Keratinocyte (primary cell): ENCODE results near the gene KDM8. TPM values are rescaled to one million over a fixed set of nuclear protein-coding genes. Genes with fewer than 3 reads are reported as not detected.

Source experiments
- DNase-seq: peaks from one replicate; pipeline ENCODE4 v3.0.0-alpha.2; 2011; ENCODE audit warnings: low read depth, missing footprints, low spot score
- FAIRE-seq: peaks from 2 replicates; lab custom pipeline; 2011; peaks lifted over from hg19 to GRCh38; lab: Jason Lieb, UNC
- H2AFZ ChIP-seq: 2 replicates; pipeline ENCODE4 v1.6.0; 2012; ENCODE audit warnings: low read length, control low read depth, inconsistent platforms; ENCODE audit not compliant: control insufficient read depth
- H3K27ac ChIP-seq: 2 replicates; pipeline ENCODE4 v1.5.1; 2011; ENCODE audit warnings: low read length; ENCODE audit not compliant: control insufficient read depth, insufficient read depth
- H3K27me3 ChIP-seq: 3 replicates; pipeline ENCODE4 v1.6.0; 2011; ENCODE audit warnings: low read length; ENCODE audit not compliant: control insufficient read depth, insufficient read depth; ENCODE audit errors: extremely low read depth
- H3K36me3 ChIP-seq, 2 experiments: 2 replicates in 1 of 2; 3 replicates in 1 of 2; pipeline ENCODE4 v1.5.1; 2011; ENCODE audit warnings: low read length in 2 of 2, mild to moderate bottlenecking in 1 of 2; ENCODE audit not compliant: control insufficient read depth in 2 of 2, insufficient read depth in 2 of 2; ENCODE audit errors: extremely low read depth in 1 of 2
- H3K4me1 ChIP-seq: 3 replicates; pipeline ENCODE4 v1.5.1; 2011; ENCODE audit warnings: low read length; ENCODE audit not compliant: control insufficient read depth, insufficient read depth; ENCODE audit errors: extremely low read depth
- H3K4me2 ChIP-seq: 3 replicates; pipeline ENCODE4 v1.6.0; 2011; ENCODE audit warnings: low read depth, low read length; ENCODE audit not compliant: control insufficient read depth, insufficient read depth; ENCODE audit errors: extremely low read depth
- H3K4me3 ChIP-seq, 3 experiments: fragments of 200-600 bp in 1 of 3; sonication (generic) in 1 of 3; 2 replicates in 2 of 3; 3 replicates in 1 of 3; pipeline ENCODE4 v1.5.1; 2011 to 2016; ENCODE audit warnings: low read length in 3 of 3, mild to moderate bottlenecking in 3 of 3, control low read depth in 2 of 3, inconsistent platforms in 1 of 3, low read depth in 1 of 3, mixed read lengths in 1 of 3, mixed run types in 1 of 3, moderate library complexity in 1 of 3; ENCODE audit not compliant: control insufficient read depth in 2 of 3, insufficient read depth in 2 of 3; ENCODE audit errors: extremely low read depth in 1 of 3
- H3K79me2 ChIP-seq: 2 replicates; pipeline ENCODE4 v1.6.0; 2012; ENCODE audit warnings: low read length; ENCODE audit not compliant: control insufficient read depth, insufficient read depth
- H3K9ac ChIP-seq: 3 replicates; pipeline ENCODE4 v1.6.0; 2011; ENCODE audit warnings: low read length; ENCODE audit not compliant: control insufficient read depth, insufficient read depth; ENCODE audit errors: extremely low read depth
- H3K9me1 ChIP-seq: 3 replicates; pipeline ENCODE4 v1.6.0; 2011; ENCODE audit warnings: low read length; ENCODE audit not compliant: control insufficient read depth, insufficient read depth; ENCODE audit errors: extremely low read depth
- H3K9me3 ChIP-seq: 2 replicates; pipeline ENCODE4 v1.5.1; 2012; ENCODE audit warnings: low read depth, low read length; ENCODE audit not compliant: control insufficient read depth
- H4K20me1 ChIP-seq: 3 replicates; pipeline ENCODE4 v1.6.0; 2011; ENCODE audit warnings: low read length; ENCODE audit not compliant: control insufficient read depth, insufficient read depth; ENCODE audit errors: extremely low read depth
- CTCF ChIP-seq, 3 experiments: IDR thresholded peaks in 1 of 3; conservative IDR thresholded peaks in 1 of 3; optimal IDR thresholded peaks in 1 of 3; 2 replicates in 2 of 3; 3 replicates in 1 of 3; pipeline versions ENCODE3 to v1.5.1; 2011; ENCODE audit warnings: low read length in 3 of 3, mild to moderate bottlenecking in 3 of 3, moderate library complexity in 2 of 3, control low read depth in 1 of 3, inconsistent platforms in 1 of 3; ENCODE audit not compliant: insufficient read depth in 2 of 3; ENCODE audit errors: extremely low read depth in 1 of 3
- EZH2 ChIP-seq: IDR thresholded peaks from one replicate; pipeline ENCODE4 v1.6.1; 2012; ENCODE audit warnings: inconsistent platforms, mild to moderate bottlenecking, low read length, moderate library complexity
- dilution Hi-C: fragments of 300-500 bp; cut with MboI; formaldehyde crosslinking; loops from one replicate; pipeline ENCODE4 v1.7.0; 2020; ENCODE audit warnings: low sequenced_read_pairs; ENCODE audit not compliant: extremely low pct_ligation_motif_present
- polyA plus RNA-seq, 5 experiments: library from polyadenylated mRNA; depleted of rRNA in 3 of 5; stranded (reverse) in 3 of 5; stranded (forward) in 1 of 5; unstranded in 1 of 5; fragments of >200 nt; gene quantifications; 1 replicate in 1 of 5; 2 replicates in 3 of 5; 3 replicates in 1 of 5; pipeline versions ENCODE4 v1.2.1 to v1.2.3, GENCODE V29; 2011 to 2012; ENCODE audit warnings: missing spikeins in 2 of 5, low read depth in 1 of 5, low replicate concordance in 1 of 5

KDM8 gene
- polyA plus RNA-seq, 1 donor (not counting 4 experiments of a cell fraction or from before 2014, with no cell fraction given): 1.5 TPM

DNA sequence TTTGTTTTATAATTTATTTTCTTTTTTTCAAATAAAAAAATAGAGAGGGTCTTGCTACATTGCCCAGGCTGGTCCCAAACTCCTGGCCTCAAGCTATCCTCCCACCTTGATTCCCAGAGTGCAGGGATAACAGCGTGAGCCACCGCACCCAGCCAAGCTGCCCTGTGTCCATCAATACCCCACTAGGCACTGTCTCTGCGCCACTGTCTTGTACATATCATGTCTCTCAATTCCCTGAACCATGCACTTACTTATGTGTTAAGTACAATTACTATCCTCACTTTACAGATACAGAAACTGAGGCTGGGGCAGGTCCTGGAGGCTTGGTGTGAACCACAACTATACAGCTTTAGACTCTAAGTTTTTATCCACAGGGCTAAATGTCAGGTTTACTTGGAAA, 53.5 kb downstream of the KDM8 start:
- no peak overlapping the region for H3K9ac ChIP-seq
- no peak for DNase-seq
- no peak overlapping the region for H3K4me3 ChIP-seq
- no peaks in the 10 kb centered on the region for H3K27me3 ChIP-seq
- no peaks in the 10 kb centered on the region for H3K9me1 ChIP-seq
- no peaks in the 10 kb centered on the region for H3K9me3 ChIP-seq
- FAIRE-seq: no peak
- H4K20me1 ChIP-seq: no peaks in the 10 kb centered on the region
- H3K79me2 ChIP-seq: peaks cover 14% of the 10 kb centered on the region
- H3K4me1 ChIP-seq: peaks cover 32% of the 10 kb centered on the region
- H3K4me2 ChIP-seq: no peak overlapping the region
- no peak overlapping the region for H2AFZ ChIP-seq
- dilution Hi-C loops: no loop called here
- H3K27ac ChIP-seq: no peak overlapping the region
- peaks cover 7 to 14% of the 10 kb centered on the region in 2 experiments for H3K36me3 ChIP-seq
- no peak for TF ChIP-seq CTCF (optimal IDR thresholded peaks at IDR 0.05 in 1 of 3, IDR thresholded peaks at IDR 0.05 in 1 of 3, conservative IDR thresholded peaks at IDR 0.05 in 1 of 3; ENCODE audit: extremely low read depth in 1 of 3, insufficient read depth in 2 of 3, low read length in 3 of 3)
- no peak for TF ChIP-seq EZH2

DNA sequence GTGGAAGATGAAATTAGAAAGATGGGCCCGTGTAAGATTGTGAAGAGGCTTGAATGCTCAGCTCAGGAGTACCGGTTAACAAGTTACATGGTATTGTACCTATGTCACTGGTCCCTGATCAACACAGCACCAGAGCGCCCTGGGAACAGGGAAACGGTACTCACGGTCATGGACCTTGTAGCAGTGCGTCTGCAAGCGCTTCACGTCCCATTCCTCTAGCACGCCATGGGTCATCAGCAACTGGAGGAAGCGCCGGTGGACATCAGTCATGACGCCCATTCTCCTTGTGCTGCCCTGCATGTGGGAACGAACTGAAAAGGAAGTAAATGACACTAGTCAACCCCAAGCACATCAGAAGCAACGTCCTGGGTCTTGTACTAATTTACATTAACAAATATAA, 53.9 kb downstream of the KDM8 start:
- dilution Hi-C loops: no loop called here
- no peak overlapping the region for H2AFZ ChIP-seq
- no peaks in the 10 kb centered on the region for H3K27me3 ChIP-seq
- no peak overlapping the region for H3K4me2 ChIP-seq
- H3K9me1 ChIP-seq: no peaks in the 10 kb centered on the region
- H3K9me3 ChIP-seq: no peaks in the 10 kb centered on the region
- peaks cover 17% of the 10 kb centered on the region for H3K79me2 ChIP-seq
- DNase-seq (no peak), FAIRE-seq (no peak)
- H3K36me3 ChIP-seq: peaks cover 4 to 14% of the 10 kb centered on the region in 2 experiments
- H3K27ac ChIP-seq: no peak overlapping the region
- peaks cover 32% of the 10 kb centered on the region for H3K4me1 ChIP-seq
- H3K9ac ChIP-seq: no peak overlapping the region
- TF ChIP-seq EZH2 (no peak), CTCF (optimal IDR thresholded peaks at IDR 0.05 in 1 of 3, IDR thresholded peaks at IDR 0.05 in 1 of 3, conservative IDR thresholded peaks at IDR 0.05 in 1 of 3; ENCODE audit: extremely low read depth in 1 of 3, insufficient read depth in 2 of 3, low read length in 3 of 3) (no peak)
- H3K4me3 ChIP-seq: no peak overlapping the region
- no peaks in the 10 kb centered on the region for H4K20me1 ChIP-seq
